Endodermal cell (in vitro differentiated cells): ENCODE results near the gene HLA-B. TPM values are rescaled to one million over a fixed set of nuclear protein-coding genes. Genes with fewer than 3 reads are reported as not detected.
A peak's percentile ranks its signal among the peaks of the same experiment; 100 is the strongest.
"Not testable (repeated sequence)": the region's sequence is repeated elsewhere in the genome, so short reads cannot be mapped to it uniquely, and the experiment has no call there.

Source experiments
- DNase-seq: peaks from one replicate; pipeline ENCODE4 v3.0.0-alpha.2; 2017
- H3K27ac ChIP-seq: 2 replicates; pipeline ENCODE4 v1.5.1; 2013; ENCODE audit warnings: mild to moderate bottlenecking, low read depth, low read length, moderate library complexity
- H3K27me3 ChIP-seq: 2 replicates; pipeline ENCODE4 v1.6.1; 2013; ENCODE audit warnings: mild to moderate bottlenecking, low read length, moderate library complexity; ENCODE audit not compliant: insufficient read depth, control insufficient read depth, poor library complexity, severe bottlenecking
- H3K36me3 ChIP-seq: 2 replicates; pipeline ENCODE4 v1.7.0; 2013; ENCODE audit warnings: mild to moderate bottlenecking, low read length, moderate library complexity; ENCODE audit not compliant: control insufficient read depth, insufficient read depth
- H3K4me1 ChIP-seq: one replicate; pipeline ENCODE4 v1.7.0; 2013; ENCODE audit warnings: low read length; ENCODE audit not compliant: control insufficient read depth, insufficient read depth
- H3K4me3 ChIP-seq: 2 replicates; pipeline ENCODE4 v1.5.1; 2013; ENCODE audit warnings: mild to moderate bottlenecking, low read length, moderate library complexity
- H3K9ac ChIP-seq: 2 replicates; pipeline ENCODE4 v1.6.1; 2013; ENCODE audit warnings: mild to moderate bottlenecking, low read length, moderate library complexity; ENCODE audit not compliant: poor library complexity, severe bottlenecking; ENCODE audit errors: extremely low read depth
- H3K9me3 ChIP-seq: 2 replicates; pipeline ENCODE4 v1.6.1; 2013; ENCODE audit warnings: mild to moderate bottlenecking, low read length, moderate library complexity; ENCODE audit not compliant: control insufficient read depth
- H3K27ac Mint-ChIP-seq: 2 replicates; pipeline ENCODE4 v1.8.0; 2020; ENCODE audit warnings: mixed read lengths
- H3K27me3 Mint-ChIP-seq: 2 replicates; pipeline ENCODE4 v1.8.0; 2021; ENCODE audit warnings: mild to moderate bottlenecking, mixed read lengths; ENCODE audit not compliant: insufficient read depth
- H3K36me3 Mint-ChIP-seq: 2 replicates; pipeline ENCODE4 v1.8.0; 2020; ENCODE audit warnings: low read depth, mixed read lengths
- H3K4me1 Mint-ChIP-seq: 2 replicates; pipeline ENCODE4 v1.8.0; 2020; ENCODE audit warnings: mixed read lengths
- H3K4me3 Mint-ChIP-seq: 2 replicates; pipeline ENCODE4 v1.8.0; 2020; ENCODE audit warnings: mild to moderate bottlenecking, moderate library complexity, mixed read lengths
- H3K9me3 Mint-ChIP-seq: 2 replicates; pipeline ENCODE4 v1.8.0; 2020; ENCODE audit warnings: mild to moderate bottlenecking, mixed read lengths
- CTCF ChIP-seq: fragments of 200-600 bp; sonication (generic); conservative IDR thresholded peaks from 2 replicates; pipeline ENCODE4 v1.5.0; 2021; ENCODE audit warnings: antibody characterized with exemption, mild to moderate bottlenecking
- WGBS, 2 experiments: methylation state at CpG; one replicate each; pipeline versions ENCODE4 v1.1.5 to v1.1.7; 2013; ENCODE audit warnings: missing lambda C conversion rate in 2 of 2, mixed read lengths in 1 of 2; ENCODE audit not compliant: insufficient coverage in 1 of 2, insufficient read length in 1 of 2; 5-methylcytosine and 5-hydroxymethylcytosine counted together
- long read RNA-seq, 4 experiments: library from polyadenylated mRNA in 2 of 4; library from RNA in 1 of 4; library from capped mRNA in 1 of 4; stranded (forward) in 3 of 4; unstranded in 1 of 4; transcript quantifications; one replicate each; pipeline ENCODE4 v2.0.0, GENCODE V29; 2020 to 2021; ENCODE audit warnings: inconsistent platforms in 1 of 4
- polyA plus RNA-seq, 2 experiments: library from polyadenylated mRNA; stranded (reverse); fragments of 50-300 nt; gene quantifications; one replicate each; pipeline ENCODE4 v1.2.3, GENCODE V29; 2013
- total RNA-seq, 2 donors: library from RNA; stranded (reverse); fragmentation: NEBNext Ultra II Directional in 1 of 2; extraction: Animal tissue kit (Norgen Biotek cat#: 25700) in 1 of 2; gene quantifications; 2 replicates in 1 of 2; 3 replicates in 1 of 2; pipeline ENCODE4 v1.2.1, GENCODE V29; 2021

HLA-B gene
- total RNA-seq = 1,000 to 10,000 TPM in 1 of 2 donors, 100 to 1,000 TPM in 1; 194 to 1,067 TPM
- polyA plus RNA-seq (2013, experiment 1 of 2) = 75.8 TPM
- 63.2 TPM for polyA plus RNA-seq (2013, experiment 2 of 2)
- long read RNA-seq, experiment 1, transcript HLA-B-249 (8 exons, 1,547 nt) = major isoform, 140 of 376 reads
- long read RNA-seq, experiment 1, partial matches to known transcripts = 136 of 376 reads
- long read RNA-seq, experiment 1, other reads (novel, unspliced or antisense) = 94 of 376 reads
- long read RNA-seq, experiment 2, transcript HLA-B-249 (8 exons, 1,547 nt) = major isoform, 298 of 367 reads
- long read RNA-seq, experiment 2, partial matches to known transcripts = 55 of 367 reads
- long read RNA-seq, experiment 2, other reads (novel, unspliced or antisense) = 11 of 367 reads
- long read RNA-seq, experiment 3, transcript HLA-B-249 (8 exons, 1,547 nt) = major isoform, 306 of 339 reads
- long read RNA-seq, experiment 3, partial matches to known transcripts = 23 of 339 reads
- long read RNA-seq, experiment 3, other reads (novel, unspliced or antisense) = 10 of 339 reads
- long read RNA-seq, experiment 4, transcript HLA-B-249 (8 exons, 1,547 nt) = major isoform, 1,653 of 2,017 reads
- long read RNA-seq, experiment 4, transcript HLA-B-254 (3 exons, 917 nt) = minor isoform, 9 of 2,017 reads
- long read RNA-seq, experiment 4, partial matches to known transcripts = 286 of 2,017 reads
- long read RNA-seq, experiment 4, other reads (novel, unspliced or antisense) = 67 of 2,017 reads

GRCh38 chr6:31356946-31357466 lies at the start of gene HLA-B:
HLA-B (minus strand) TSS chr6:31357179; CDS start chr6:31357158, 21 bp downstream.
- Histone ChIP-seq H3K27me3 (peaks cover 81% of the 10 kb centered on the region), H3K9ac (no peak within 1 kb of the TSS), H3K4me3 (peak within 1 kb of the TSS; percentile 78), H3K27ac (no peak within 1 kb of the TSS), H3K4me1 (no peaks in the 10 kb centered on the region), H3K9me3 (no peaks in the 10 kb centered on the region), H3K36me3 (no peaks in the 10 kb centered on the region)
- Mint-ChIP-seq H3K4me3 (peak within 1 kb of the TSS; percentile 72), H3K27me3 (peaks cover 93% of the 10 kb centered on the region), H3K9me3 (peaks cover 4% of the 10 kb centered on the region), H3K4me1 (peaks cover 4% of the 10 kb centered on the region), H3K27ac (no peak within 1 kb of the TSS), H3K36me3 (peaks cover 23% of the 10 kb centered on the region)
- DNase-seq = peak; percentile 82
- 1% methylated on average over 19 to 39 of the region's 39 CpGs for WGBS, 2 experiments
- TF ChIP-seq CTCF = no peak

GRCh38 chr6:31405996-31406395 lies 49.0 kb upstream of the HLA-B start:
- Histone ChIP-seq H3K36me3 (no peaks in the 10 kb centered on the region), H3K4me3 (peak overlapping the region; percentile 57), H3K27me3 (peaks cover 20% of the 10 kb centered on the region), H3K4me1 (no peaks in the 10 kb centered on the region), H3K9ac (no peak overlapping the region), H3K27ac (no peak overlapping the region), H3K9me3 (no peaks in the 10 kb centered on the region)
- no peak for DNase-seq
- peaks cover 7% of the 10 kb centered on the region for H3K36me3 Mint-ChIP-seq
- peaks cover 25% of the 10 kb centered on the region for H3K4me1 Mint-ChIP-seq
- 80 to 90% methylated on average over 1 to 5 of the region's 5 CpGs for WGBS, 2 experiments
- H3K4me3 Mint-ChIP-seq = peak overlapping the region; percentile 22
- no peak overlapping the region for H3K27ac Mint-ChIP-seq
- no peak for TF ChIP-seq CTCF
- peaks cover 21% of the 10 kb centered on the region for H3K27me3 Mint-ChIP-seq
- no peaks in the 10 kb centered on the region for H3K9me3 Mint-ChIP-seq

GRCh38 chr6:31404061-31404364 lies 47.0 kb upstream of the HLA-B start:
- 0 to 1% methylated on average over 9 to 13 of the region's 13 CpGs for WGBS, 2 experiments
- not testable (repeated sequence) for H3K9me3 ChIP-seq, H3K36me3 Mint-ChIP-seq, H3K27ac ChIP-seq, H3K9me3 Mint-ChIP-seq, H3K4me1 ChIP-seq, H3K36me3 ChIP-seq, DNase-seq
- Histone ChIP-seq H3K9ac (peak overlapping the region; percentile 42), H3K27me3 (peaks cover 36% of the 10 kb centered on the region), H3K4me3 (peak overlapping the region; percentile 88)
- peak overlapping the region; percentile 96 for H3K27ac Mint-ChIP-seq
- H3K27me3 Mint-ChIP-seq = peaks cover 36% of the 10 kb centered on the region
- H3K4me3 Mint-ChIP-seq = peak overlapping the region; percentile 86
- H3K4me1 Mint-ChIP-seq = peaks cover 30% of the 10 kb centered on the region
